GM12878 (cell line): ENCODE results near the gene PIGM. TPM values are rescaled to one million over a fixed set of nuclear protein-coding genes. Genes with fewer than 3 reads are reported as not detected.
A peak's percentile ranks its signal among the peaks of the same experiment; 100 is the strongest.

ENCODE experiments used
- ATAC-seq: fragments of 200-7000 bp; cut with Tn5 transposase; 3 replicates; pipeline ENCODE4 v1.9.1; 2020; ENCODE audit warnings: mild to moderate bottlenecking, moderate library complexity
- BruUV-seq: library from RNA; stranded (reverse); fragments of 400-500 nt; replicated peaks from 2 replicates; lab custom pipeline; 2021; lab: Mats Ljungman, UMichigan
- CTCF ChIA-PET: fragments of 300-600 bp; sonication (Branson Sonifier 250); formaldehyde crosslinking; extraction: SDS; loops from one replicate; lab custom pipeline; 2021; ENCODE audit warnings: inconsistent platforms; lab: Yijun Ruan, JAX
- POLR2A ChIA-PET: fragments of 350-600 bp; formaldehyde crosslinking; extraction: SDS; loops from one replicate; lab custom pipeline; 2021; ENCODE audit warnings: inconsistent platforms; lab: Charles Lee
- RAD21 ChIA-PET: fragments of 300-600 bp; sonication (Branson Sonifier 250); formaldehyde crosslinking; loops from one replicate; lab custom pipeline; 2023; ENCODE audit warnings: antibody characterized with exemption; ENCODE audit not compliant: unreplicated experiment; lab: Charles Lee
- SMC1A ChIA-PET: fragments of 300-600 bp; sonication (Branson Sonifier 250); formaldehyde crosslinking; loops from one replicate; lab custom pipeline; 2023; ENCODE audit not compliant: unreplicated experiment, uncharacterized antibody; lab: Charles Lee
- DNase-seq: peaks from one replicate; pipeline ENCODE4 v3.0.0-alpha.2; 2011; ENCODE audit warnings: low read depth, low spot score
- FAIRE-seq: peaks from 3 replicates; lab custom pipeline; 2011; peaks lifted over from hg19 to GRCh38; lab: Jason Lieb, UNC
- H2AFZ ChIP-seq: 2 replicates; pipeline ENCODE4 v1.6.0; 2011; ENCODE audit warnings: low read depth, low read length, control low read depth; ENCODE audit not compliant: control insufficient read depth
- H3K27ac ChIP-seq: 2 replicates; pipeline ENCODE4 v1.5.1; 2011; ENCODE audit warnings: control low read depth; ENCODE audit not compliant: control insufficient read depth, insufficient read depth
- H3K27me3 ChIP-seq, 2 experiments: replicated peaks in 1 of 2; 2 replicates each; pipeline versions ENCODE4 v1.6.0 to v1.6.1; 2011; ENCODE audit warnings: low read length in 1 of 2; ENCODE audit not compliant: control insufficient read depth in 2 of 2, insufficient read depth in 2 of 2
- H3K36me3 ChIP-seq, 2 experiments: 2 replicates each; pipeline ENCODE4 v1.5.1; 2011; ENCODE audit warnings: low read length in 1 of 2; ENCODE audit not compliant: control insufficient read depth in 2 of 2, insufficient read depth in 2 of 2
- H3K4me1 ChIP-seq: 2 replicates; pipeline ENCODE4 v1.6.1; 2011; ENCODE audit warnings: mild to moderate bottlenecking, low read length, moderate library complexity, mixed read lengths; ENCODE audit not compliant: control insufficient read depth, insufficient read depth
- H3K4me2 ChIP-seq: 2 replicates; pipeline ENCODE4 v1.6.0; 2011; ENCODE audit warnings: control low read depth; ENCODE audit not compliant: control insufficient read depth, insufficient read depth
- H3K4me3 ChIP-seq: fragments of 200-600 bp; sonication (generic); 2 replicates; pipeline ENCODE4 v1.5.1; 2016
- H3K79me2 ChIP-seq: 2 replicates; pipeline ENCODE4 v1.6.0; 2011; ENCODE audit warnings: low read length; ENCODE audit not compliant: control insufficient read depth, insufficient read depth
- H3K9ac ChIP-seq: 2 replicates; pipeline ENCODE4 v1.8.0; 2011; ENCODE audit warnings: low read length, control low read depth, mixed read lengths; ENCODE audit not compliant: control insufficient read depth, insufficient read depth
- H3K9me3 ChIP-seq: replicated peaks from 3 replicates; pipeline ENCODE4 v1.5.1; 2011; ENCODE audit warnings: mild to moderate bottlenecking, low read length; ENCODE audit not compliant: control insufficient read depth, insufficient read depth
- H4K20me1 ChIP-seq: 2 replicates; pipeline ENCODE4 v1.6.0; 2011; ENCODE audit not compliant: control insufficient read depth, insufficient read depth
- ASH2L ChIP-seq: fragments of 300-600, 200-600 bp; sonication (generic); IDR thresholded peaks from 2 replicates; pipeline ENCODE4 v1.6.1; 2017; ENCODE audit warnings: low read depth, mild to moderate bottlenecking, borderline replicate concordance
- CBX5 ChIP-seq: sonication (generic); IDR thresholded peaks from 2 replicates; pipeline ENCODE4 v1.6.1; 2016; ENCODE audit warnings: low read depth, moderate library complexity, mild to moderate bottlenecking, inconsistent platforms
- RB1 ChIP-seq: fragments of 450-650 bp; formaldehyde crosslinking; IDR thresholded peaks from 2 replicates; pipeline ENCODE4 v1.6.1; 2017; ENCODE audit warnings: mild to moderate bottlenecking, borderline replicate concordance
- WGBS: methylation state at CpG from one replicate; pipeline ENCODE4 v1.1.6; 2016; ENCODE audit warnings: low lambda C conversion rate; ENCODE audit not compliant: insufficient replicate concordance, insufficient coverage; ENCODE audit errors: missing lambda C conversion rate; 5-methylcytosine and 5-hydroxymethylcytosine counted together
- in situ Hi-C: fragments of 300-500 bp; cut with MboI; formaldehyde crosslinking; loops from 9 replicates; pipeline ENCODE4 v1.14.3; 2018; ENCODE audit warnings: mixed read lengths
- intact Hi-C: fragments of 100-400 bp; cut with micrococcal nuclease; formaldehyde crosslinking; loops from one replicate; pipeline ENCODE4 v1.14.2; 2022; ENCODE audit not compliant: unreplicated experiment
- polyA plus RNA-seq, 11 experiments: library from polyadenylated mRNA; depleted of rRNA in 4 of 11; unstranded in 6 of 11; stranded (reverse) in 5 of 11; fragments of >200 nt; fragmentation: Nextera tagmentation in 4 of 11; fragmentation: Illumina TruSeq in 1 of 11; extraction: Ambion mirVana in 4 of 11; extraction: Trizol in 1 of 11; gene quantifications; 1 replicate in 1 of 11; 2 replicates in 10 of 11; pipeline versions ENCODE4 v1.2.1 to v1.2.3, GENCODE V29; 2011 to 2016; ENCODE audit warnings: inconsistent platforms in 2 of 11, missing spikeins in 2 of 11, low read depth in 1 of 11
- total RNA-seq, 4 experiments: library from RNA; depleted of rRNA in 3 of 4; stranded (reverse); fragments of >200 nt in 3 of 4; fragmentation: Illumina TruSeq in 1 of 4; extraction: Trizol in 1 of 4; gene quantifications; 2 replicates each; pipeline versions ENCODE4 v1.2.1 to v1.2.3, GENCODE V29; 2013 to 2021
- TF ChIP-seq, protein P1 (sequence below), 3 experiments: IDR thresholded peaks in 2 of 3; conservative IDR thresholded peaks in 1 of 3; 2 replicates each; pipeline ENCODE4 v1.5.1; 2011; ENCODE audit warnings: low read depth in 3 of 3, low read length in 3 of 3, mild to moderate bottlenecking in 3 of 3, control low read depth in 2 of 3, moderate library complexity in 2 of 3, inconsistent platforms in 1 of 3, mixed read lengths in 1 of 3; ENCODE audit not compliant: control insufficient read depth in 2 of 3, insufficient read depth in 1 of 3; ENCODE audit errors: extremely low read depth in 1 of 3
- TF ChIP-seq, protein P2 (sequence below): IDR thresholded peaks from 2 replicates; pipeline ENCODE4 v1.6.1; 2011; ENCODE audit warnings: mild to moderate bottlenecking, low read depth, low read length, moderate library complexity; ENCODE audit not compliant: insufficient replicate concordance
- TF ChIP-seq, protein P3 (sequence below): IDR thresholded peaks from 2 replicates; pipeline ENCODE4 v1.6.1; 2012; ENCODE audit warnings: low read depth, low read length, improper control_type of control experiment
- TF ChIP-seq, protein P4 (sequence below): IDR thresholded peaks from 2 replicates; pipeline ENCODE4 v1.6.1; 2012; ENCODE audit warnings: low read length, inconsistent platforms
- TF ChIP-seq, protein P5 (sequence below): fragments of 450-650 bp; IDR thresholded peaks from 2 replicates; pipeline ENCODE4 v1.6.1; 2016; ENCODE audit warnings: mild to moderate bottlenecking, moderate library complexity, borderline replicate concordance

Gene PIGM
- total and polyA plus RNA-seq, 10 of the 15 experiments (the other 5 are each of a cell fraction or from before 2014, with no cell fraction given): 2.6 to 6.1 (median 4.6) TPM

DNA sequence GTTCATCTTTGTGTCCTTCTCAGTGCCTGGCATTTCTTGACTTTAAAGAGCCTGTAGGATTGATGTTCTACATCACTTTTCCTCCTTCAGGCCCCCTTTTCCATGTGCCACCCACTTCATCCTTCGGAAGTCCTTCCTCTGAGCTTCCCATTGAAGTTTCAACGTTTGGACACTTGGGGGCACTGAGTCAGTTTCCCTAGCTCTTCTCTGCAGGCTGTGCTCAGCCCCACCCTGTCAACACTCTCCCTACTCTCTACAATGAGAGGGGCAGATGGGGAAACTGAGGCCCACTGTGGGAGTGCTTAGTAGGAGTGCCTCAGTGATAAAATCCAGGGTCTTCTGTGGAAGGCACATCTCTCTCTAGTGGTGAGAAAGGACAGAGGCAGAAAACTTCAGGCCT lies 26.3 kb upstream of the PIGM start (continued):
- TF ChIP-seq, protein P1, sequence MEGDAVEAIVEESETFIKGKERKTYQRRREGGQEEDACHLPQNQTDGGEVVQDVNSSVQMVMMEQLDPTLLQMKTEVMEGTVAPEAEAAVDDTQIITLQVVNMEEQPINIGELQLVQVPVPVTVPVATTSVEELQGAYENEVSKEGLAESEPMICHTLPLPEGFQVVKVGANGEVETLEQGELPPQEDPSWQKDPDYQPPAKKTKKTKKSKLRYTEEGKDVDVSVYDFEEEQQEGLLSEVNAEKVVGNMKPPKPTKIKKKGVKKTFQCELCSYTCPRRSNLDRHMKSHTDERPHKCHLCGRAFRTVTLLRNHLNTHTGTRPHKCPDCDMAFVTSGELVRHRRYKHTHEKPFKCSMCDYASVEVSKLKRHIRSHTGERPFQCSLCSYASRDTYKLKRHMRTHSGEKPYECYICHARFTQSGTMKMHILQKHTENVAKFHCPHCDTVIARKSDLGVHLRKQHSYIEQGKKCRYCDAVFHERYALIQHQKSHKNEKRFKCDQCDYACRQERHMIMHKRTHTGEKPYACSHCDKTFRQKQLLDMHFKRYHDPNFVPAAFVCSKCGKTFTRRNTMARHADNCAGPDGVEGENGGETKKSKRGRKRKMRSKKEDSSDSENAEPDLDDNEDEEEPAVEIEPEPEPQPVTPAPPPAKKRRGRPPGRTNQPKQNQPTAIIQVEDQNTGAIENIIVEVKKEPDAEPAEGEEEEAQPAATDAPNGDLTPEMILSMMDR (IDR thresholded peaks at IDR 0.05 in 2 of 3, conservative IDR thresholded peaks at IDR 0.05 in 1 of 3; ENCODE audit: control insufficient read depth in 2 of 3, extremely low read depth in 1 of 3, insufficient read depth in 1 of 3, low read depth in 3 of 3, low read length in 3 of 3): peak; percentile 8 to 27 (median 21); a peak in 2 of 6 replicates
- TF ChIP-seq, protein P2, sequence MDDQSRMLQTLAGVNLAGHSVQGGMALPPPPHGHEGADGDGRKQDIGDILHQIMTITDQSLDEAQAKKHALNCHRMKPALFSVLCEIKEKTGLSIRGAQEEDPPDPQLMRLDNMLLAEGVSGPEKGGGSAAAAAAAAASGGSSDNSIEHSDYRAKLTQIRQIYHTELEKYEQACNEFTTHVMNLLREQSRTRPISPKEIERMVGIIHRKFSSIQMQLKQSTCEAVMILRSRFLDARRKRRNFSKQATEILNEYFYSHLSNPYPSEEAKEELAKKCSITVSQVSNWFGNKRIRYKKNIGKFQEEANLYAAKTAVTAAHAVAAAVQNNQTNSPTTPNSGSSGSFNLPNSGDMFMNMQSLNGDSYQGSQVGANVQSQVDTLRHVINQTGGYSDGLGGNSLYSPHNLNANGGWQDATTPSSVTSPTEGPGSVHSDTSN: no peak
- TF ChIP-seq CBX5 (no peak), ASH2L (no peak)

DNA sequence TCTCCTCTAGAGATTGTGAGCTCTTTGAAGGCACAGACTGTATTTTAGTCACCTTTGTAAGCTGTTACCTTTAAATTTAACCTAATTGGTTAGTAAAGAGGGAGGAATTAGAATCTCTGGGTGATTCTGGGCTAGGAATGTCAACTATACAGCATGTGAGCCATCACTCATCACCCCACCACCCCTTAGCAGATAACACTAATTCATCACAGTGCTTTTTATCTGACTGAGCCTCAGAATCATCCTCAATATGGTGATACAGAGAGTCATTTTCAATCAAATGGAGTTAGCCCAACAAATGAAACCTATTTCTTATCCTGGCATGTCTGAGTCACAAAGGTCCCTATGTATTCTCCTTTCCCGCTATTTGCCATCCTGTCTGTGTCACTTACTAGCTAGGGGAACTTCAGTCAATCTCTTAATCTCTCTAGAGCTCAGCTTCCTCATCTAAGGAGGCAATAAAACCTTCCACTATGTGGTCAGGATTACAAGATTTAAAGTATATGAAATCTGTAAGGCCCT lies 24.9 kb upstream of the PIGM start:
- in situ Hi-C loops: no loop called here
- Histone ChIP-seq H3K4me3 (no peak overlapping the region), H3K4me1 (no peaks in the 10 kb centered on the region), H3K4me2 (no peak overlapping the region), H3K36me3 (no peaks in the 10 kb centered on the region), H3K27ac (no peak overlapping the region), H3K27me3 (peaks cover 3 to 11% of the 10 kb centered on the region in 2 experiments), H2AFZ (no peak overlapping the region), H3K9me3 (no peaks in the 10 kb centered on the region), H3K9ac (no peak overlapping the region), H4K20me1 (no peaks in the 10 kb centered on the region), H3K79me2 (no peaks in the 10 kb centered on the region)
- no TSS peak for BruUV-seq
- intact Hi-C loops: no loop called here
- 0% methylated on average over 1 of the region's 1 CpG for WGBS
- FAIRE-seq (no peak), ATAC-seq (no peak), DNase-seq (no peak)
- RAD21 ChIA-PET: no interaction called here
- POLR2A ChIA-PET: no interaction called here
- SMC1A ChIA-PET: interaction anchor here (0.9 kb wide), 1 partner anchor 11 kb away, joined by 3 read pairs; no protein-coding TSS in a partner anchor
- CTCF ChIA-PET: interaction anchor here (1.6 to 49.8 kb wide), 3 partner anchors 10 to 28 kb away, joined by 5 to 1035 read pairs (median 35); partner anchors contain the start of genes IGSF8, KCNJ10 and KCNJ9
- TF ChIP-seq, protein P3, sequence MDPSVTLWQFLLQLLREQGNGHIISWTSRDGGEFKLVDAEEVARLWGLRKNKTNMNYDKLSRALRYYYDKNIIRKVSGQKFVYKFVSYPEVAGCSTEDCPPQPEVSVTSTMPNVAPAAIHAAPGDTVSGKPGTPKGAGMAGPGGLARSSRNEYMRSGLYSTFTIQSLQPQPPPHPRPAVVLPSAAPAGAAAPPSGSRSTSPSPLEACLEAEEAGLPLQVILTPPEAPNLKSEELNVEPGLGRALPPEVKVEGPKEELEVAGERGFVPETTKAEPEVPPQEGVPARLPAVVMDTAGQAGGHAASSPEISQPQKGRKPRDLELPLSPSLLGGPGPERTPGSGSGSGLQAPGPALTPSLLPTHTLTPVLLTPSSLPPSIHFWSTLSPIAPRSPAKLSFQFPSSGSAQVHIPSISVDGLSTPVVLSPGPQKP: no peak
- TF ChIP-seq, protein P4, sequence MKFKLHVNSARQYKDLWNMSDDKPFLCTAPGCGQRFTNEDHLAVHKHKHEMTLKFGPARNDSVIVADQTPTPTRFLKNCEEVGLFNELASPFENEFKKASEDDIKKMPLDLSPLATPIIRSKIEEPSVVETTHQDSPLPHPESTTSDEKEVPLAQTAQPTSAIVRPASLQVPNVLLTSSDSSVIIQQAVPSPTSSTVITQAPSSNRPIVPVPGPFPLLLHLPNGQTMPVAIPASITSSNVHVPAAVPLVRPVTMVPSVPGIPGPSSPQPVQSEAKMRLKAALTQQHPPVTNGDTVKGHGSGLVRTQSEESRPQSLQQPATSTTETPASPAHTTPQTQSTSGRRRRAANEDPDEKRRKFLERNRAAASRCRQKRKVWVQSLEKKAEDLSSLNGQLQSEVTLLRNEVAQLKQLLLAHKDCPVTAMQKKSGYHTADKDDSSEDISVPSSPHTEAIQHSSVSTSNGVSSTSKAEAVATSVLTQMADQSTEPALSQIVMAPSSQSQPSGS: no peak
- TF ChIP-seq, protein P2: no peak
- TF ChIP-seq, protein P5, sequence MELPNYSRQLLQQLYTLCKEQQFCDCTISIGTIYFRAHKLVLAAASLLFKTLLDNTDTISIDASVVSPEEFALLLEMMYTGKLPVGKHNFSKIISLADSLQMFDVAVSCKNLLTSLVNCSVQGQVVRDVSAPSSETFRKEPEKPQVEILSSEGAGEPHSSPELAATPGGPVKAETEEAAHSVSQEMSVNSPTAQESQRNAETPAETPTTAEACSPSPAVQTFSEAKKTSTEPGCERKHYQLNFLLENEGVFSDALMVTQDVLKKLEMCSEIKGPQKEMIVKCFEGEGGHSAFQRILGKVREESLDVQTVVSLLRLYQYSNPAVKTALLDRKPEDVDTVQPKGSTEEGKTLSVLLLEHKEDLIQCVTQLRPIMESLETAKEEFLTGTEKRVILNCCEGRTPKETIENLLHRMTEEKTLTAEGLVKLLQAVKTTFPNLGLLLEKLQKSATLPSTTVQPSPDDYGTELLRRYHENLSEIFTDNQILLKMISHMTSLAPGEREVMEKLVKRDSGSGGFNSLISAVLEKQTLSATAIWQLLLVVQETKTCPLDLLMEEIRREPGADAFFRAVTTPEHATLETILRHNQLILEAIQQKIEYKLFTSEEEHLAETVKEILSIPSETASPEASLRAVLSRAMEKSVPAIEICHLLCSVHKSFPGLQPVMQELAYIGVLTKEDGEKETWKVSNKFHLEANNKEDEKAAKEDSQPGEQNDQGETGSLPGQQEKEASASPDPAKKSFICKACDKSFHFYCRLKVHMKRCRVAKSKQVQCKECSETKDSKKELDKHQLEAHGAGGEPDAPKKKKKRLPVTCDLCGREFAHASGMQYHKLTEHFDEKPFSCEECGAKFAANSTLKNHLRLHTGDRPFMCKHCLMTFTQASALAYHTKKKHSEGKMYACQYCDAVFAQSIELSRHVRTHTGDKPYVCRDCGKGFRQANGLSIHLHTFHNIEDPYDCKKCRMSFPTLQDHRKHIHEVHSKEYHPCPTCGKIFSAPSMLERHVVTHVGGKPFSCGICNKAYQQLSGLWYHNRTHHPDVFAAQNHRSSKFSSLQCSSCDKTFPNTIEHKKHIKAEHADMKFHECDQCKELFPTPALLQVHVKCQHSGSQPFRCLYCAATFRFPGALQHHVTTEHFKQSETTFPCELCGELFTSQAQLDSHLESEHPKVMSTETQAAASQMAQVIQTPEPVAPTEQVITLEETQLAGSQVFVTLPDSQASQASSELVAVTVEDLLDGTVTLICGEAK: no peak
- TF ChIP-seq RB1: no peak
